Kasumi-1 (cell line): ENCODE measurements around the gene NSUN6.
A peak's percentile ranks its signal among the peaks of the same experiment; 100 is the strongest.
"Not testable (repeated sequence)": the region's sequence is repeated elsewhere in the genome, so short reads cannot be mapped to it uniquely, and the experiment has no call there.

ENCODE experiments used
- DNase-seq, 2 experiments: peaks; one replicate each; lab custom pipeline; 2025; lab: John Stamatoyannopoulos, UW

The NSUN6 gene

DNA sequence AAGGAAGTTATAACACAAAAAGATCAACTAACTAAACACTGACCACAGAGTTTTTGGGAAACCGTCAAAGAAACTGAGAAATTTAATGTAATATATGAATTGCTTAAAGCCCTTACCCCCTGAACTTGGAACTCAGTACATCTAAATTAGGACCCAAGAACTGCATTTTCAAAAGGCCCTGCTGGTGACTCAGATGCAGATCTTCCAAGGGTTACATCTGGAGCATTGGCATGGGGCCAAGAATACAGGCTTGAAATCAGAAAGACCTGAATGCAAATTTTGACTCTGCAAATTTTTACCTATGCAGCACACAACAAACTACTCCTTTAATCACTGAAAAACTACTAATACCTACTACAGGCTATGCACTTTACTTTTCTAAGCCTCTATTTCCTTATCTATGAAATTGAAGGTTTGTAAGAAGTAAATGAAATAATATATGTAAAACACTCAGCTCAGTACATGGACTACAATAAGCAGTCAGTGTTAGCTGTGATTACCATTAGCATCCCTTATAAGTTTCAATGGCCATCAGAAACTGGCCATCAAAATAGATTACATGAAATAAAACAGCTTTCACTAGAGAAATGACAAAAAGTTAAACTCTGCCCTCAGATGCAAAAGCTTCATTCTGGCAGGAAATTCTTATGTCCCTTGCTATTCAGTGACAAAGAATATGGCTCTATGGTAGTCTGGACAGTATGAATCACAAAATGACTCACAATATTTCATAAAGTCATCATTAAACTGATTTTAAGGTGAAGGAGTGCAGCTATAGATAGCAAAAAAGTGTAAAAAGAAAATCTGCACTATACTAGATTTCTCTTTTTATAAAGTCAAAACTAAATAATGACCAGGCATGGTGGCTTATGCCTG lies 43.6 kb downstream of the NSUN6 start:
- peak; percentile 29 to 35 for DNase-seq

DNA sequence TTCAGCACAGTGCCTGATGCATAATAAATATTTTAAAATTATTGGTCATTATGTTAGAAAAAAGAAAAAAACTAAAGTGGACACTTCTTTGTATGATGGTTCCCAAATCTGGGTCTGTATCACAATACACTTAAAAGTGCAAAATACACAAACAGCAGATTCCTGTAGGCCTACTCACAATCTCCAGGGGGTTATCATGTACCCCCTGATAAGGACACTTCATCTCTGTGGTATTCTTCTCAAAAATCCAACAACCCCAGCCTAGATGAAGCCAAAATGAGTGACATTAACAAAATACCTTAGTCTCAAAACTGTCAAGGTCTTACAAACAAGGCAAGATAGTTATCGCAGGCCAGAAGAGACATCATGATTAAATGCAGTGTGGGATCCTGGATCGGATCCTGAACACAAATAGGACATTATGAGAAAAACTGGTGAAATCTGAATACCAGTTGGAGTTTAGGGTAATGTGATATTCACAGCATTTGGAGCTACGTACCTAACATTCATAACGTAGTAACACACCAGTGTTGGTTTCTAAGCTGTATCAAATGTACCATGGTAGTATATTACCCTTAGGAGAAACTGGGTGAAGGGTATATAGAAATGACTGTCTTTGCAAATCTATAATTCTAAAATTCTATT lies 45.2 kb downstream of the NSUN6 start:
- no peak for DNase-seq

DNA sequence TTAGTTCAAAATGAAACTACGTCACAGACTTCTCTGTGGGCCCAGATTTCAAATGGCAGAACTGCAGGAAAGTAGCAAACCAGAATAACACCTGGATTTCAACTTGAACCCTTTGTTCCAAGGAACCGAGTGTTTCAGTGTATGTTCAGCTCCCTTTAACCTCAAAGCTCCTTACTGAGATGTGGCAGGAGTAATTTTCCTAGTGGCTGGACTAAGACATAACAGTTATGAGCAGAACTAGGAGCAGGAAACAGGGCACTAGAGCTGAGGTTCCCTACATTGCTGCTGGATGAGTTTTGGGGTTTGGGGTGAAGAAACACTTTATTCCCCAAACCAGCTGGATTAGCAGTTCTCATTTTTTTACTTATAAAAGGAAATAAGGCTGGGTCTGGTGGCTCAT lies 50.1 kb downstream of the NSUN6 start:
- DNase-seq = no peak

DNA sequence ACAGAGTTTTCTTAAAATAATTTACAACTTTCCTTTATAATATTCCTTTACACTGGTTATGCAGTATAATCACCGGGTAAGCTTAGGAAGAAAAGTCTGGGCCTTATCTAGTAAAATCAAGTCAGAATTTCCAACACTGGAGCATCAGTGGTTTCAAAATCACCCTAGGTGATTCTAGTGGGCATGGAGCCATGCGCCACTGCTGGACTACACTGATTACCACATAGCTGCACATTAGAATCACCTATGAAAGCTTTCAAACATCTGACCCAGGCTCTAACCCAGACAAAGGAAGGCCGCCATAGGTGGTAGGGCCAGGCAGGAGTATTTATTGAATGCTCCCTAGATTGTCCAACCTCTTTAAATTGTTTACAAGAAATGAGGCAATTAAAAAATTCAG lies 52.0 kb downstream of the NSUN6 start:
- DNase-seq = no peak

DNA sequence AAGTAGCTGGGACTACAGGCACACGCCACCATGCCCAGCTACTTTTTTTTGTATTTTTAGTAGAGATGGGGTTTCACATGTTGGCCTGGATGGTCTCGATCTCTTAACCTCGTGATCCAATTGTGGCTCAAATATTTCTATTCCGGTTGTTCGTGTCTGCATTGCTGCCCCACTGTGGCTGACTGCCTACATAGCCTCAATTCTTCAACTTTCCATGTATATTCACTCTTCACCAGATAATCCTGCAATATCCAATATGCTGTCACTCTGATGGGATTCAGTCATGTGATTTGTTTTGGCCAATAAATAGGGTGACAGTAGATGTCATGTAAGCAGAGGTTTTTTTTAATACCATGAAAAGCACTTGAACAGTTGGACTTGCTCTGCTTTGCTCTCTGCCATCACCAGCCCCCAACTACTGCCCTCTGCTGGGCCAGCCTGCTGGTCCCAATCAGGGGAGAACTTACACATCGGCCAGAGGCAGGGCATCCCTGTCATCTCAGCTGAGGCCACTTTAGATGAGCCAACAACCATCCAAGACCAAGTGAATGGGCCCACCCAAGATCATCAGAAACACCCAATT lies 56.7 kb downstream of the NSUN6 start:
- DNase-seq = peak; percentile 50 to 66

DNA sequence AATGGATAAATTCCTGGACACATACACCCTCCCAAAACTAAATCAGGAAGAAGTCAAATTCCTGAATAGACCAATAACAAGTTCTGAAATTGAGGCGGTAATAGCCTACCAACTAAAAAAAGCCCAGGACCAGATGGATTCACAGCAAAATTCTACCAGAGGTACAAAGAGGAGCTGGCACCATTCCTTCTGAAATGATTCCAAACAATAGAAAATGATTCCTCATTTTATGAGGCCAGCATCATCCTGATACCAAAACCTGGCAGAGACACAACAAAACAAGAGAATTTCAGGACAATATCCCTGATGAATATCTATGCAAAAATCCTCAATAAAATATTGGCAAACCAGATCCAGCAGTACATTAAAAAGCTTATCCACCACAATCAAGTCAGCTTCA lies 60.2 kb downstream of the NSUN6 start:
- not testable (repeated sequence) for DNase-seq

DNA sequence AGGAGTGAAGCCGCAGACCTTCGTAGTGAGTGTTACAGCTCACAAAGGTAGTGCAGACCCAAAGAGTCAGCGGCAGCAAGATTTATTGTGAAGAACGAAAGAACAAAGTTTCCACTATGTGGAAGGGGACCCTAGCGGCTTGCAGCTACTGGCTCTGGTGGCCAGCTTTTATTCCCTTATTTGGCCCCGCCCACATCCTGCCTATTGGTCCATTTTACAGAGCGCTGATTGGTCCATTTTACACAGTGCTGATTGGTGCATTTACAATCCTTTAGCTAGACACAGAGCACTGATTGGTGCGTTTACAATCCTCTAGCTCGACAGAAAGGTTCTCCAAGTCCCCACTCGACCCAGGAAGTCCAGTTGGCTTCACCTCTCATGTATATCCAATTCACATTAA lies 64.8 kb downstream of the NSUN6 start:
- DNase-seq = not testable (repeated sequence)

DNA sequence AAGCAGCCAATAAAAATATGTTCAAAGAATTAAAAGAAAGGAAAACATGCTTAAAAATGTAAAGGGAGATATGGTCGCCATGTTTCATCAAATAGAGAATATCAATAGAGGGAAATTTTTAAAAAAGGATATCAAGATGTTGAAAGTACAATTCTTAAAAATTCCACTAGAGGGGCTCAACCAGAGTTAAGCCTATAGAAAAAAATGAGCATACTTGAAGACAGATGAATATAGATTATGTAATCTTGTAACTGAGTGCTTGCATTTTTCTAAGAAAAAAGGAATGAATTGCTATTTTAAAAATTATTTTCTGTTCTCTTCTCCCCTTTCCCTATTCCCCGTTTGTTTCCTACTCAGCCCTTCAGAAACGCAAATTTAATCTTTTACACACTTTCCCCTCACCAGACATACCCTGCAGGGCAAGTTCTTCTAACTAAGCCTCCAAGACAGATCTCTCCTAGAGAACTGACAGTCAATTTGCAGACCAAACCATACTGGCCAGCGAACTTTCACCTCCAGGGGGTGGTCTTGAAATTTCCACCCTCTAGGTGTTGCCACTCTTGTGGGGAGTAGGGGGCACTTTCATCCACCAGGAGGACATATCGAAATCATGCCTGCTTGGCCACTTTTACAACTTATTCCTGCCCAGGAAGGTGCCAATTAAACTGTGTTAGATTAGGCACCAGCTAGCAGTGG lies 67.7 kb downstream of the NSUN6 start:
- DNase-seq = peak; percentile 73 to 89

DNA sequence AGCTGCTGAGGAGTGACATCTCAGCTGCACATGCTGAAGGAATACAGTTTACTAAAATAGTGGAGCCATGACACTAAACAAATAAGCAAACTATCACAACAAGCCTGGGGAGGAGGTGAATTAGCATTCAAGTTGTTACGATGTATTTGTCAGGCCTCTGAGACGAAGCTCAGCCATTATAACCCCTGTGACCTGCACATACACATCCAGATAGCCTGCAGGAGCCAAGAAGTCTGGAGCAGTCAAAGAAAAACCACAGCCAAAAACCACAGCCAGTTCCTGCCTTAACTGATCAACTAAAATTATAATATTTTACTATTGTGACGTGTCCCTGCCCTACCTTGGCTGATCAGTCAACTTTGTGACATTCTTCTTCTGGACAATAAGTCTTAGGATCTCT lies 68.6 kb downstream of the NSUN6 start:
- DNase-seq = peak; percentile 75 to 84

DNA sequence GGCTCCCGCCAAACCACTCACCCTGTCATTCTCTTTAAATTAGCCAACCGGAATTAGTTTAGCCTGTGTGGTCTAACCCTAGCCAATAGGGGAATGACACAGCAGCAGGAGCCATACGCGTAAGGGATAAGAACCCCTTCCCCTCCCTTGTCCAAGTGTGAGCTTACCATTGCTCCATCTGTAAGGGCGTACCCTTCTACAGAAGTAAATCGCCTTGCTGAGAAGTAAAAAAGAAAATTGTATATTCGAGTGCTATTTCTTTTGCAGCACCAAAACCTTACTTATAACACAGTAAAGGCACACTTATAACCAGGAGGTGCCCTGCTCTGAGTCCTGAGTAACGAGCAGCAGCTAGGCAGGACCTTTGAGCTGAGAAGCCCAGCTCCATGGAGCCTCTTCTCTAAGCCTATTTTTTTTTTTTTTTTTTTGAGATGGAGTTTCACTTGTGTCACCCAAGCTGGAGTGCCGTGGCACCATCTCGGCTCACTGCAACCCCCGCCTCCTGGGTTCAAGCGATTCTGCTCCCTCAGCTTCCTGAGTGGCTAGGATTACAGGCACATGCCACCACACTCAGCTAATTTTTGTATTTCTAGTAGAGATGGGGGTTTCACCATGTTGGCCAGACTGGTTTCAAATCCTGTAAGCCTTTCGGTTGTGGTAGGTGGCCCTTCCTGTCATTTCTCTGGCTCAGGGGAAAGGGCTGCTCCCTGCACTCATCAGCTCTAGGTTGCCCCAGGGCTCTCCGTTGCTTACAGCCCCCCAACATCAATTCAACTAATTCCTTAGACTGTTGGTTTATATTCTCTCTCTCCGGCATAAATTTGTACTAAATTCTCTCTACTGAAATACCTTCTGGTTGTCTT lies 73.3 kb downstream of the NSUN6 start:
- no peak for DNase-seq

DNA sequence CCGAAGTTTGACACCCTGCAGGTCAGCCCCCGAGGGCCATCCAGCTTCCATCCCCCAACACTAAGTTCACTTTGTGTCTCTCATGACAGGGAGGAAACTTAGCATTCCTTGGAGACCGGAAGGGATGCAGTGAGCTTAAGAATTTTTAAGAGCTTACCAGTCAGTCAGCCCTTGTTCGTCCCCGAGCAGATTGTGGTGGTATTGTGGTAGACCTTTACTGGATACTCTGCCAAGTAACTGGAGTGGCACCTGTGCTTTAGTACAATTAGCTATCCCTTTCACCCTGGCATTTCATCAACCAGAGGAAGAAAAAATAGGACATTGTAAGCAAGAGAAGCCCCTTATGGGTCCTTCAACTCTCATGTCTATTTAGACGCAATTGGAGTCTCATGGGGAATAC lies 74.8 kb downstream of the NSUN6 start:
- no peak for DNase-seq

DNA sequence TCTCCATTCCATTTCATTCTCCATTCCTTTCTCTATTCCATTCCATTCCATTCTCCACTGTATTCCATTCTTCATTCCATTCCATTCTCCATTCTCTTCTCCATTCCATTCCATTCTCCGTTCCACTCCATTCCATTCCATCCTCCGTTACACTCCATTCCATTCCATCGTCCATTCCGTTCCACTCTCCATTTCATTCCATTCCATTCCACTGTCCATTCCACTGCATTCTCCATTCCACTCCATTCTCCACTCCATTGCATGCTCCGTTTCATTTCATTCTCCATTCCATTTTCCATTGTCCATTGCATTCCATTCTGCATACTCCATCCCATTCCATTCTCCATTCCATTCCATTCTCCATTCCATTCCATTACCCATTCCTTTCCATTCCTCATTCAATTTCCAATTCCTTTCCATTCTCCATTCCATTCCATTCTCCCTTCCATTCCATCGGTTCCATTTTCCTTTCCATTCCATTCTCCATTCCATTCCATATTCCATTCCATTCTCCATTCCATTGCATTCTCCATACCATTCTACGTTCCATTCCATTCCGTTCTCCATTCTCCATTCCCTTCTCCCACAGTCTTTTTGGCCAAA lies 78.3 kb downstream of the NSUN6 start:
- DNase-seq = no peak

DNA sequence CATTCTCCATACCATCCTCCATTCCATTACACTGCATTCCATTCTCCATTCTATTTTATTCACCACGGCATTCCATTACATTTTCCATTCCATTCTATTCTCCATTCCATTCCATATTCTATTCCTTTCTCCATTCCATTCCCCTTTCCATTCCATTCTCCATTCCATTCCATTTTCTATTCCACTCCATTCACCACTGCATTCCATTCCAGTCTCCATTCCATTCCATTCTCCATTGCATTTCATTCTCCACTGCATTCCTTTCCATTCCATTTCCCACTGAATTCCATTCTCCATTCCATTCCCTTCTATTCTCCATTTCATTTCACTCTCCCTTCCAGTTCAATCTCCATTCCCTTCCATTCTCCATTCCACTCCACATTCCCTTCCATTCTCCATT lies 79.6 kb downstream of the NSUN6 start:
- no peak for DNase-seq

DNA sequence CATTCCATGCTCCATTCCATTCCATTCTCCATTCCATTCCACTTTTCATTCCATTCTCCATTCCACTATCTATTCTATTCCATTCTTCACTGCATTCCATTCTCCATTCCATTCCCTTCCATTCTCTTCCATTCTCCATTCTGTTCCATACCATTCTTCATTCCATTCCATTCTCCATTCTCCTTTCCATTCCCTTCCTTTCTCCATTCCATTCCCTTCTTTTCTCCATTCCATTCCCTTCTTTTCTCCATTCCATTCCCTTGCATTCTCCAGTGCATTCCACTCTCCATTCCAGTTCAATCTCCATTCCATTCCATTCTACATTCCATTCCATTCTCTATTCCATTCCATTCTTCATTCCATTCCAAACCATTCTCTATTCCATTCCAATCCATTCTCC lies 80.3 kb downstream of the NSUN6 start:
- no peak for DNase-seq

DNA sequence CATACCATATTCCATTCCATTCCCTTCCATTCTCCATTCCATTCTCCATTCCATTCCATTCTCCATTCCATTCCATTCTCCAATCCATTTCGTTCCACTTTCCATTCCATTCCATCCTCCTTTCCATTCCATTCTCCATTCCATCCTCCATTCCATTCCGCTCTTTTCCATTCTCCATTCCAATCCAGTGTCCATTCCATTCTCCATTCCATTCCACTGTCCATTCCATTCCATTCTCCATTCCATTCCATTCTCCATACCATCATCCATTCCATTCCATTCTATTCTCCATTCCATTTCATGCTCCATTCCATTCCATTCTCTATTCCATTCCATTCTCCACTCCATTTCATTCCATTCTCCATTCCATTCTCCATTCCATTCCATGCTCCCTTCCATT lies 81.0 kb downstream of the NSUN6 start:
- DNase-seq = not testable (repeated sequence)

DNA sequence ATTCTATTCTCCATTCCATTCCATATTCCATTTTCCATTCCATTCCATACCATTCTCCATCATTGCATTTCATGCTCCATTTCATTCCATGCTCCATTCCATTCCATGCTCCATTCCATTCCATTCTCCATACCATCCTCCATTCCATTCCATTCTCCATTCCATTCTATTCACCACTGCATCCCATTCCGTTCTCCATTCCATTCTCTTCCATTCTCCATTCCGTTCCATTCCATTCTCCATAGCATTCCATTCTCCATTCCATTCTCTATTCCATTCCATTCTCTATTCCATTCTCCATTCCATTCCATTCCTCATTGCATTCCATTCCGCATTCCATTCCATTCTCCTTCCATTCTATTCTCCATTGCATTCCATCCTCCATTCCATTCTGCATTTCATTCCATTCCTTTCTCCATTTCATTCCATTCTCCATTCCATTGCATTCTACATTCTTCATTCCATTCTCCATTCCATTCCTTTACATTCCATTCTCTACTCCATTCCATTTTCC lies 84.0 kb downstream of the NSUN6 start:
- DNase-seq = no peak

DNA sequence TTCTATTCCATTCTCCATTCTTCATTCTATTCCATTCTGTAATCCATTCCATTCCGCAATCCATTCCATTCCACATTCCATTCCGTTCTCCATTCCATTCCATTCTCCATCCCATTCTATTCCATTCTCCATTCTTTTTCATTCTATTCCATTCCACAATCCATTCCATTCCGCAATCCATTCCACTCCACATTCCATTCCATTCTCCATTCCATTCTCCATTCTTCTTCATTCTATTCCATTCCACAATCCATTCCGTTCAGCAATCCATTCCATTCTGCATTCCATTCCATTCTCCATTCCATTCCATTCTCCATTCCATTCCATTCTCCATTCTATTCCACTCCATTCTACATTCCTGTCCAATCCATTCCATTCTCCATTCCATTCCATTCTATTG lies 85.2 kb downstream of the NSUN6 start:
- no peak for DNase-seq

DNA sequence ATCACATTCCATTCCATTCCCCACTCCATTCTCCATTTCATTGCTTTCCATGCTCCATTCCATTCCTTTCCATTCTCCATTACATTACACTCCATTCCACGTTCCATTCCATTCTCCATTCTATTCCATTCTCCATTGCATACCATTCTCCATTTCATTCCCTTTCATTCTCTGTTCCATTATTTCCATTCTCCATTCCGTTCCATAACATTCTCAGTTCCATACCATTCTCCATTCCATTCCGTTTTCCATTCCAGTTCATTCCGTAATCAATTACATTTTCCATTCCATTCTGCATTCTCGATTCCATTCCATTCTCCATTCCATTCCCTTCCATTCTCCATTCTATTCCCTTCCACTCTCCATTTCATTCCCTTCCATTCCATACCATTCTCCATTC lies 86.4 kb downstream of the NSUN6 start:
- no peak for DNase-seq

DNA sequence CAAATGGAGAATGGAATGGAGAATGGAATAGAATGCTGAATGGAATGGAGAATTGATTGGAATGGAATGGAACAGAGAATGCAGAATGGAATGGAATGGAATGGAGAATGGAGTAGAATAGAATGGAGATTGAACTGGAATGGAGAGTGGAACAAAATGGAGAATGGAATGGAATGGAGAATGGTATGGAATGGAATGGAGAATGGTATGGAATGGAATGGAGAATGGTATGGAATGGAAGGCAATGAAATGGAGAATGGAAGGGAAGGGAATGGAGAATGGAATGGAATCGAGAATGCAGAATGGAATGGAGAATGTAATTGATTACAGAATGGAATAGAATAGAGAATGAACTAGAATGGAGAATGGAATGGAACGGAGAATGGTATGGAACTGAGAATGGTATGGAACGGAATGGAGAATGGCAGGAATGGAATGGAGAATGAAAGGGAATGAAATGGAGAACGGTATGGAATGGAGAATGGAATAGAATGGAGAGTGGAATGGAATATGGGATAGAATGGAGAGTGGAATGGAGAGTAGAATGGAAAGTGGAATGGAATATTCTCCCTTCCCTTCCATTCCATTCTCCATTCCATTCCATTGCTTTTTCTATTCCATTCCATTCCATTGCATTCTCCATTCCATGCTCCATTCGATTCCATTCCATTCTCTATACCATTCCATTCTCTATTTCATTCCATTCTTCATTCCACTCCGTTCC lies 88.2 kb downstream of the NSUN6 start:
- DNase-seq = no peak

DNA sequence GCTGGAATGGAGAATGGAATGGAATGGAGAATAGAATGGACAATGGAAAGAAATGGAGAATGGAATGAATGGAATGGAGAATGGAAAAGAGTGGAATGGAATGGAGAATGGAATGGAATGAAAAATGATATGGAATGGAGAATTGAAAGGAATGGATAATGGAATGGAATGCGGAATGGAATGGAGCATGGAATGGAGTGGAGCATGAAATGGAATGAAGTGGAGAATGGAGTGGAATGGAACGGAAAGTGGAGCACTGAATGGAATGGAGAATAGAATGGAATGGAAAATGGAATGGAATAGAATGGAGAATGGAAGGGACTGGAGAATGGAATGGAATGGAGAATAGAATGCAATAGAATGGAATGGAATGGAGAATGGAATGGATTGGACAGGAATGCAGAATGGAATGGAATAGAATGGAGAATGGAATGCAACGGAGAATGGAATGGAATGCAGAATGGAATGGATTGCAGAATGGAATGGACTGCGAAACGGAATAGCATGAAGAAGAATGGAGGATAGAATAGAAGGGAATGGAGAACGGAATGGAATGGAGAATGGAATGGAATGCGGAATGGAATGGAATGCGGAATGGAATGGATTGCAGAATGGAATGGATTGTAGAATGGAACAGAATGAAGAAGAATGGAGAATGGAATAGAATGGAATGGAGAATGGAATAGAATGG lies 89.4 kb downstream of the NSUN6 start:
- no peak for DNase-seq
